Epithelial cell of proximal tubule (primary cell): ENCODE data around the gene OR2W1. TPM values are rescaled to one million over a fixed set of nuclear protein-coding genes. Genes with fewer than 3 reads are reported as not detected.

Experiments used
- DNase-seq: peaks from one replicate; pipeline ENCODE4 v3.0.0-alpha.2; 2011; ENCODE audit warnings: low read depth
- H3K4me3 ChIP-seq: 2 replicates; pipeline ENCODE4 v1.5.1; 2011; ENCODE audit warnings: low read depth, mild to moderate bottlenecking, low read length
- total RNA-seq: library from RNA; depleted of rRNA; stranded (reverse); fragments of >200 nt; gene quantifications from 2 replicates; pipeline ENCODE4 v1.2.3, GENCODE V29; 2015
- TF ChIP-seq, protein P1 (sequence below): conservative IDR thresholded peaks from 2 replicates; pipeline ENCODE4 v1.5.1; 2012; ENCODE audit warnings: low read depth, mild to moderate bottlenecking, low read length

OR2W1 gene, protein sequence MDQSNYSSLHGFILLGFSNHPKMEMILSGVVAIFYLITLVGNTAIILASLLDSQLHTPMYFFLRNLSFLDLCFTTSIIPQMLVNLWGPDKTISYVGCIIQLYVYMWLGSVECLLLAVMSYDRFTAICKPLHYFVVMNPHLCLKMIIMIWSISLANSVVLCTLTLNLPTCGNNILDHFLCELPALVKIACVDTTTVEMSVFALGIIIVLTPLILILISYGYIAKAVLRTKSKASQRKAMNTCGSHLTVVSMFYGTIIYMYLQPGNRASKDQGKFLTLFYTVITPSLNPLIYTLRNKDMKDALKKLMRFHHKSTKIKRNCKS
- total RNA-seq, result not detected in 2 replicates

DNA sequence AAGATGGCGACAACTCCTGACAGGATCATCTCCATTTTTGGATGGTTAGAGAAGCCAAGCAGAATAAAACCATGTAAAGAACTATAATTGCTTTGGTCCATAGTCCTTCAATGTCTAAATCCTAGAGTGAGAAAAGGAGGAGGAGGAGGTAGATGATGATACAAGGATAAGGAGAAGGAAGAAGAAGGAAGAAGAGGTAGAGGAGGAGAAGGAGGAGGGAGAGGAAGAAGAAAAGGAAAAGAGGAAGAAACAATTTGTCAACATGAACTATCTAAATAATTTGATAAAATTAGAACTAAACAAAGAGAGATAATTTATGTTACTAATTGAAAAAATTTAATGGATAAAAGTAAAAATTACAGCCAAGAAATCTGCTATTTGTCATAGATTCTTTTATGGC is at the start of gene OR2W1:
OR2W1 (minus strand) TSS at position 101 of the 400 bp plus-strand sequence; CDS start at position 101, 0 bp downstream.
- no peak within 1 kb of the TSS for H3K4me3 ChIP-seq
- TF ChIP-seq, protein P1, sequence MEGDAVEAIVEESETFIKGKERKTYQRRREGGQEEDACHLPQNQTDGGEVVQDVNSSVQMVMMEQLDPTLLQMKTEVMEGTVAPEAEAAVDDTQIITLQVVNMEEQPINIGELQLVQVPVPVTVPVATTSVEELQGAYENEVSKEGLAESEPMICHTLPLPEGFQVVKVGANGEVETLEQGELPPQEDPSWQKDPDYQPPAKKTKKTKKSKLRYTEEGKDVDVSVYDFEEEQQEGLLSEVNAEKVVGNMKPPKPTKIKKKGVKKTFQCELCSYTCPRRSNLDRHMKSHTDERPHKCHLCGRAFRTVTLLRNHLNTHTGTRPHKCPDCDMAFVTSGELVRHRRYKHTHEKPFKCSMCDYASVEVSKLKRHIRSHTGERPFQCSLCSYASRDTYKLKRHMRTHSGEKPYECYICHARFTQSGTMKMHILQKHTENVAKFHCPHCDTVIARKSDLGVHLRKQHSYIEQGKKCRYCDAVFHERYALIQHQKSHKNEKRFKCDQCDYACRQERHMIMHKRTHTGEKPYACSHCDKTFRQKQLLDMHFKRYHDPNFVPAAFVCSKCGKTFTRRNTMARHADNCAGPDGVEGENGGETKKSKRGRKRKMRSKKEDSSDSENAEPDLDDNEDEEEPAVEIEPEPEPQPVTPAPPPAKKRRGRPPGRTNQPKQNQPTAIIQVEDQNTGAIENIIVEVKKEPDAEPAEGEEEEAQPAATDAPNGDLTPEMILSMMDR, result no peak
- no peak for DNase-seq

DNA sequence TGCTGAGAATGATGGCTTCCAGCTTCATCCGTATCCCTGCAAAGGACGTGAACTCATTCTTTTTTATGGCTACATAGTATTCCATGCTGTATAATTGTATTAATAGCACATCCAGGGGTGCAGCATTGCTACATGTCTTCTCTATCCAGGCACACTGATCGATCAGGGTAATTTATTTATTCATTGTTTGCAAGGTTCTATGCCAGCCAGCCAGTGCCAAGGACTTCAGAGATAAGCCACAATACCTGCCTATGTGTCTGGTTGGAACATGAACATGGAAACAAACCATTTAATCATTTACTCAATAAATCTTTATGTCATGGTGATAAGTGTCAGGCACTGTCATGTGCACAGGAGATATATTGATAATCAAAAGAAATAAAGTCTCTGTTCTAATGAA is 48.0 kb upstream of the OR2W1 start:
- no peak for DNase-seq
- H3K4me3 ChIP-seq, result no peak overlapping the region
- TF ChIP-seq, protein P1, result no peak

GRCh38 chr6:29087213-29087612 is 42.2 kb upstream of the OR2W1 start, which contains the start of gene OR2B3:
Gene OR2B3 (minus strand): TSS chr6:29087313. CDS start chr6:29087248, 65 bp downstream.
- H3K4me3 ChIP-seq, result no peak within 1 kb of the TSS
- DNase-seq, result no peak
- TF ChIP-seq, protein P1, result no peak

GRCh38 chr6:29082457-29082856 is 37.5 kb upstream of the OR2W1 start:
- DNase-seq, result no peak
- TF ChIP-seq, protein P1, result no peak
- H3K4me3 ChIP-seq, result no peak overlapping the region

GRCh38 chr6:29081312-29081711 is 36.3 kb upstream of the OR2W1 start:
- TF ChIP-seq, protein P1, result no peak
- no peak for DNase-seq
- H3K4me3 ChIP-seq, result no peak overlapping the region

DNA sequence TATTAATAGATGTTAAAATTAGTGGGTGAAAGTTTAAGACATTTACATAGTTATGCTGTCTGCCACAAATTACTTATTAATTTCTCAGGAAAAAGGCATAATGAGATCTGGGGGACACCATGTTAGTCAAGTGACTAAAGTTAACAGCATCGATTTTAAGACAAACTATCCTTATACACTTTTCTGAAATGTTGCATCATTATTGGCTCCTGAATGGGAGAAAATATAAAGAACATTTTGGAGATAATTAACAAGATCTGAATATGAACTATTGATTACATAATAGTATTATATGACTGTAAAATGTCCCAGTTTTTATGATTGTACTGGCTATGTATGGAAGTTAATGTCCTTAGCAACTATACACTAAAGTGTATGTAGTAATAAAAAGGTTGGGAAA is 34.2 kb upstream of the OR2W1 start:
- TF ChIP-seq, protein P1, result no peak
- no peak overlapping the region for H3K4me3 ChIP-seq
- DNase-seq, result no peak
